A673 (cell line): ENCODE results near the gene KANSL1. TPM values are rescaled to one million over a fixed set of nuclear protein-coding genes. Genes with fewer than 3 reads are reported as not detected.
"Not testable (repeated sequence)": the region's sequence is repeated elsewhere in the genome, so short reads cannot be mapped to it uniquely, and the experiment has no call there.

ENCODE experiments used
- BruUV-seq: library from RNA; stranded (reverse); fragments of 400-500 nt; replicated peaks from 2 replicates; lab custom pipeline; 2021; lab: Mats Ljungman, UMichigan
- CTCF ChIA-PET: fragments of 300-600 bp; sonication (Branson Sonifier 250); formaldehyde crosslinking; loops from one replicate; lab custom pipeline; 2022; ENCODE audit warnings: antibody characterized with exemption; lab: Charles Lee
- POLR2A ChIA-PET: fragments of 300-600 bp; sonication (Branson Sonifier 250); formaldehyde crosslinking; loops from one replicate; lab custom pipeline; 2022; ENCODE audit warnings: antibody characterized with exemption; ENCODE audit not compliant: low non-redundant PET; lab: Charles Lee
- DNase-seq: peaks from one replicate; pipeline ENCODE4 v3.0.0-alpha.2; 2015; ENCODE audit warnings: low spot score
- H3K27ac ChIP-seq: fragments of 200-600 bp; sonication (generic); 2 replicates; pipeline ENCODE4 v1.5.1; 2016; ENCODE audit warnings: mixed run types, low read depth, mild to moderate bottlenecking, mixed read lengths, antibody characterized with exemption, low read length; ENCODE audit not compliant: poor library complexity, severe bottlenecking
- H3K27me3 ChIP-seq: fragments of 200-600 bp; sonication (generic); replicated peaks from 2 replicates; pipeline ENCODE4 v1.6.1; 2017; ENCODE audit warnings: mixed run types, low read depth, mild to moderate bottlenecking, mixed read lengths, antibody characterized with exemption, low read length; ENCODE audit not compliant: insufficient read depth, poor library complexity
- H3K36me3 ChIP-seq: fragments of 200-600 bp; sonication (generic); 2 replicates; pipeline ENCODE4 v1.6.1; 2016; ENCODE audit warnings: mixed run types, mild to moderate bottlenecking, mixed read lengths, antibody characterized with exemption, low read length; ENCODE audit not compliant: insufficient read depth, poor library complexity, severe bottlenecking
- H3K4me1 ChIP-seq: fragments of 200-600 bp; sonication (generic); 2 replicates; pipeline ENCODE4 v1.6.1; 2017; ENCODE audit warnings: mixed run types, mild to moderate bottlenecking, mixed read lengths, antibody characterized with exemption, low read length; ENCODE audit not compliant: insufficient read depth, poor library complexity, severe bottlenecking
- H3K4me3 ChIP-seq: fragments of 200-600 bp; sonication (generic); 2 replicates; pipeline ENCODE4 v1.5.1; 2016; ENCODE audit warnings: low read depth, mixed run types, mild to moderate bottlenecking, mixed read lengths, low read length; ENCODE audit not compliant: poor library complexity, severe bottlenecking
- H3K9me3 ChIP-seq: fragments of 200-600 bp; sonication (generic); 2 replicates; pipeline ENCODE4 v1.6.1; 2016; ENCODE audit warnings: mixed run types, low read depth, mild to moderate bottlenecking, mixed read lengths, antibody characterized with exemption, low read length; ENCODE audit not compliant: poor library complexity, severe bottlenecking
- CTCF ChIP-seq: fragments of 300-800, 200-600 bp; sonication (generic); conservative IDR thresholded peaks from 2 replicates; pipeline ENCODE4 v1.5.1; 2017; ENCODE audit warnings: low read depth, mild to moderate bottlenecking, antibody characterized with exemption, low read length, moderate library complexity, mixed read lengths
- EZH2 ChIP-seq: fragments of 200-600 bp; sonication (generic); IDR thresholded peaks from 2 replicates; pipeline ENCODE4 v1.6.1; 2017; ENCODE audit warnings: borderline replicate concordance, low read depth, mild to moderate bottlenecking, mixed read lengths, antibody characterized with exemption, low read length; ENCODE audit not compliant: poor library complexity, severe bottlenecking
- intact Hi-C: fragments of 100-400 bp; cut with micrococcal nuclease; formaldehyde crosslinking; loops from one replicate; pipeline ENCODE4 v1.10.0; 2022; ENCODE audit not compliant: unreplicated experiment
- total RNA-seq: library from RNA; stranded (reverse); gene quantifications from 2 replicates; pipeline ENCODE4 v1.2.3, GENCODE V29; 2021

Gene KANSL1
- total RNA-seq, 1 experiment from 2014 or later, result 64.9 TPM

- no peak overlapping the region for H3K4me3 ChIP-seq
- H3K27me3 ChIP-seq, result no peaks in the 10 kb centered on the region
Observed at GRCh38 chr17:46108550-46109110, 84.6 kb downstream of the KANSL1 start.

GRCh38 chr17:46108120-46108519 is 85.1 kb downstream of the KANSL1 start:
- ChIA-PET CTCF (no interaction called here), POLR2A (no interaction called here)
- Histone ChIP-seq H3K27me3 (no peaks in the 10 kb centered on the region), H3K4me1 (no peaks in the 10 kb centered on the region), H3K27ac (no peak overlapping the region), H3K4me3 (no peak overlapping the region), H3K36me3 (no peaks in the 10 kb centered on the region), H3K9me3 (no peaks in the 10 kb centered on the region)
- BruUV-seq, result no TSS peak
- no peak for DNase-seq
- intact Hi-C loops, result no loop called here
- TF ChIP-seq CTCF (no peak), EZH2 (no peak)

More at GRCh38 chr17:46108550-46109110, 84.6 kb downstream of the KANSL1 start:
- Histone ChIP-seq H3K4me1 (no peaks in the 10 kb centered on the region), H3K9me3 (no peaks in the 10 kb centered on the region), H3K36me3 (no peaks in the 10 kb centered on the region), H3K27ac (peak overlapping the region; percentile 37)
- CTCF ChIA-PET, result no interaction called here
- BruUV-seq, result no TSS peak
- DNase-seq, result no peak
- TF ChIP-seq CTCF, result no peak
- no peak for TF ChIP-seq EZH2
- POLR2A ChIA-PET, result no interaction called here
- intact Hi-C loops, result no loop called here

- H3K4me3 ChIP-seq, result no peak overlapping the region
- no peak overlapping the region for H3K27ac ChIP-seq
- TF ChIP-seq CTCF (no peak), EZH2 (no peak)
- H3K4me1 ChIP-seq, result no peaks in the 10 kb centered on the region
- peak; percentile 10 for DNase-seq
- ChIA-PET CTCF (no interaction called here), POLR2A (no interaction called here)
- H3K36me3 ChIP-seq, result no peaks in the 10 kb centered on the region
- no peaks in the 10 kb centered on the region for H3K9me3 ChIP-seq
- H3K27me3 ChIP-seq, result no peaks in the 10 kb centered on the region
- no TSS peak for BruUV-seq
- intact Hi-C loops, result no loop called here
Observed at GRCh38 chr17:46106966-46107644, 86.1 kb downstream of the KANSL1 start.

- H3K9me3 ChIP-seq, H3K4me3 ChIP-seq, H3K27ac ChIP-seq, H3K27me3 ChIP-seq, H3K36me3 ChIP-seq, intact Hi-C loops, POLR2A ChIA-PET, CTCF ChIA-PET, BruUV-seq, DNase-seq: not testable (repeated sequence)
- peaks cover 15% of the 10 kb centered on the region for H3K4me1 ChIP-seq
Observed at GRCh38 chr17:46102806-46103205, 90.4 kb downstream of the KANSL1 start.
